HG02884 (cell line): ENCODE results near the gene DLG2.

Experiments used
- ATAC-seq: cut with Tn5 transposase; IDR thresholded peaks from one replicate; pipeline ENCODE4 v1.9.1; 2021; ENCODE audit warnings: mild to moderate bottlenecking, moderate library complexity; ENCODE audit not compliant: unreplicated experiment

Gene DLG2

GRCh38 chr11:85572056-85572455 lies 55.1 kb downstream of the DLG2 start:
- ATAC-seq: no peak

GRCh38 chr11:85569525-85569924 lies 57.6 kb downstream of the DLG2 start:
- no peak for ATAC-seq

- no peak for ATAC-seq
Observed at GRCh38 chr11:85558411-85558810, 68.7 kb downstream of the DLG2 start.

- ATAC-seq: no peak
Observed at GRCh38 chr11:85551881-85552280, 75.3 kb downstream of the DLG2 start.

GRCh38 chr11:85541683-85542082 lies 85.5 kb downstream of the DLG2 start:
- no peak for ATAC-seq

GRCh38 chr11:85540635-85541205 lies 86.4 kb downstream of the DLG2 start:
- no peak for ATAC-seq

- no peak for ATAC-seq
Observed at GRCh38 chr11:85540181-85540580, 87.0 kb downstream of the DLG2 start.

GRCh38 chr11:85539740-85540139 lies 87.4 kb downstream of the DLG2 start:
- ATAC-seq: no peak

- no peak for ATAC-seq
Observed at GRCh38 chr11:85539029-85539689, 88.0 kb downstream of the DLG2 start.

GRCh38 chr11:85536438-85536837 lies 90.7 kb downstream of the DLG2 start:
- no peak for ATAC-seq

- no peak for ATAC-seq
Observed at GRCh38 chr11:85534806-85535205, 92.3 kb downstream of the DLG2 start.

- ATAC-seq: no peak
Observed at GRCh38 chr11:85531191-85531897, 95.8 kb downstream of the DLG2 start.

- ATAC-seq: no peak
Observed at GRCh38 chr11:85530634-85531033, 96.5 kb downstream of the DLG2 start.

- ATAC-seq: no peak
Observed at GRCh38 chr11:85526564-85526963, 100.6 kb downstream of the DLG2 start.

- ATAC-seq: no peak
Observed at GRCh38 chr11:85525686-85526085, 101.5 kb downstream of the DLG2 start.

GRCh38 chr11:85517272-85517671 lies 109.9 kb downstream of the DLG2 start:
- ATAC-seq: no peak

GRCh38 chr11:85495918-85496317 lies 131.2 kb downstream of the DLG2 start:
- ATAC-seq: no peak

GRCh38 chr11:85494396-85494795 lies 132.7 kb downstream of the DLG2 start:
- no peak for ATAC-seq

- ATAC-seq: no peak
Observed at GRCh38 chr11:85485902-85486301, 141.2 kb downstream of the DLG2 start.

GRCh38 chr11:85483861-85484260 lies 143.3 kb downstream of the DLG2 start:
- no peak for ATAC-seq

- no peak for ATAC-seq
Observed at GRCh38 chr11:85481862-85482261, 145.3 kb downstream of the DLG2 start.
